AG09309 (cell line): ENCODE data around the gene SLC8A1.

Experiments
- DNase-seq: peaks from one replicate; pipeline ENCODE4 v3.0.0-alpha.2; 2010; ENCODE audit warnings: low read depth
- H3K4me3 ChIP-seq: 2 replicates; pipeline ENCODE4 v1.5.1; 2011; ENCODE audit warnings: mild to moderate bottlenecking, low read depth, low read length, moderate library complexity; ENCODE audit not compliant: control insufficient read depth
- CTCF ChIP-seq: IDR thresholded peaks from 2 replicates; pipeline ENCODE4 v1.5.1; 2011; ENCODE audit warnings: mild to moderate bottlenecking, low read depth, low read length, inconsistent platforms; ENCODE audit not compliant: insufficient read depth, control insufficient read depth; ENCODE audit errors: missing control alignments

SLC8A1 gene

GRCh38 chr2:40072442-40073232, 379.3 kb downstream of the SLC8A1 start:
- no peak overlapping the region for H3K4me3 ChIP-seq
- DNase-seq = no peak
- no peak for TF ChIP-seq CTCF

GRCh38 chr2:40062381-40062780, 389.5 kb downstream of the SLC8A1 start:
- no peak for TF ChIP-seq CTCF
- no peak for DNase-seq
- H3K4me3 ChIP-seq = no peak overlapping the region

- no peak overlapping the region for H3K4me3 ChIP-seq
- DNase-seq = no peak
- TF ChIP-seq CTCF = no peak
These were observed 402.1 kb downstream of the SLC8A1 start for GRCh38 chr2:40049781-40050180.

GRCh38 chr2:40048506-40048905, 403.4 kb downstream of the SLC8A1 start:
- TF ChIP-seq CTCF = no peak
- no peak overlapping the region for H3K4me3 ChIP-seq
- no peak for DNase-seq

GRCh38 chr2:40047406-40047805, 404.5 kb downstream of the SLC8A1 start:
- no peak overlapping the region for H3K4me3 ChIP-seq
- no peak for TF ChIP-seq CTCF
- DNase-seq = no peak
